ACC112 (cell line): ENCODE measurements around the gene IQSEC1.

ENCODE experiments used
- H2AFZ ChIP-seq: fragments of 200-600 bp; sonication (generic); one replicate; pipeline ENCODE4 v1.6.0; 2017; ENCODE audit warnings: antibody characterized with exemption, low read length; ENCODE audit not compliant: unreplicated experiment
- H3K27ac ChIP-seq: fragments of 200-600 bp; sonication (generic); 2 replicates; pipeline ENCODE4 v1.5.1; 2014; ENCODE audit warnings: low read depth, mild to moderate bottlenecking, antibody characterized with exemption, low read length, moderate library complexity
- H3K27me3 ChIP-seq: fragments of 200-600 bp; sonication (generic); 2 replicates; pipeline ENCODE4 v1.6.1; 2014; ENCODE audit warnings: mild to moderate bottlenecking, antibody characterized with exemption, low read length, moderate library complexity, mixed read lengths; ENCODE audit not compliant: insufficient read depth
- H3K36me3 ChIP-seq: fragments of 200-600 bp; sonication (generic); 2 replicates; pipeline ENCODE4 v1.6.1; 2016; ENCODE audit warnings: mild to moderate bottlenecking, antibody characterized with exemption, low read length, moderate library complexity, mixed read lengths; ENCODE audit not compliant: insufficient read depth
- H3K4me1 ChIP-seq: fragments of 200-600 bp; sonication (generic); one replicate; pipeline ENCODE4 v1.6.1; 2016; ENCODE audit warnings: low read length, mixed read lengths; ENCODE audit not compliant: insufficient read depth, unreplicated experiment, control insufficient read depth
- H3K4me3 ChIP-seq: fragments of 200-600 bp; sonication (generic); 2 replicates; pipeline ENCODE4 v1.5.1; 2014; ENCODE audit warnings: mild to moderate bottlenecking, low read depth, low read length
- H3K79me2 ChIP-seq: fragments of 200-600 bp; sonication (generic); one replicate; pipeline ENCODE4 v1.6.0; 2016; ENCODE audit warnings: low read length; ENCODE audit not compliant: control insufficient read depth, unreplicated experiment, insufficient read depth

Gene IQSEC1

DNA sequence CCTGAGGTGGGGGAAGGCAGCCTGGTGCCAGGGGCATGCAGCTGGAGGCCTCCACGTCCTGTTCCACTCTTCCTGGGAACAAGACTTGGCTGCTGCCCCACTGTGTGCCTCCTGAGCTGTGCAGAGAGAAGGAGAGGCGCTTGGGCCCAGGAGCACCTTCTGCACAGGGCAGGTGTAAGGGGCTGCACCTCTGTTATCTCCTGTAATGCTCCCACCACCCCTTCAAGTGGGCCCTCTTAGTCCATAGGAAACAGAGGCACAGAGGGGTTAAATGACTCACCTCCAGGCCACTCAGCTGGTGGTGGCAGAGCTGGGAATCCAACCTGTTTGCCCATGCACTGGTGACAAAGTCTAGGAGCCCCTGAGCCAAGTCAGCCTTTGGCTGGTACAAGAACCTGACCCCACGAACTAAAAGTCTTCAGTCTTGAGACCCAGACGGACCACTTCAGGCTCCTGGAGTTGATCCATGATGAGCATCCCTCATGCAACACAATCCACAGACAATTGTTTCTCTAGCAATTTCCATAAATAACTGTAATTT, 93.2 kb downstream of the IQSEC1 start:
- Histone ChIP-seq H3K27ac (no peak overlapping the region), H3K27me3 (peaks cover 19% of the 10 kb centered on the region), H3K4me3 (no peak overlapping the region), H2AFZ (no peak overlapping the region), H3K4me1 (no peaks in the 10 kb centered on the region), H3K79me2 (no peaks in the 10 kb centered on the region), H3K36me3 (no peaks in the 10 kb centered on the region)

DNA sequence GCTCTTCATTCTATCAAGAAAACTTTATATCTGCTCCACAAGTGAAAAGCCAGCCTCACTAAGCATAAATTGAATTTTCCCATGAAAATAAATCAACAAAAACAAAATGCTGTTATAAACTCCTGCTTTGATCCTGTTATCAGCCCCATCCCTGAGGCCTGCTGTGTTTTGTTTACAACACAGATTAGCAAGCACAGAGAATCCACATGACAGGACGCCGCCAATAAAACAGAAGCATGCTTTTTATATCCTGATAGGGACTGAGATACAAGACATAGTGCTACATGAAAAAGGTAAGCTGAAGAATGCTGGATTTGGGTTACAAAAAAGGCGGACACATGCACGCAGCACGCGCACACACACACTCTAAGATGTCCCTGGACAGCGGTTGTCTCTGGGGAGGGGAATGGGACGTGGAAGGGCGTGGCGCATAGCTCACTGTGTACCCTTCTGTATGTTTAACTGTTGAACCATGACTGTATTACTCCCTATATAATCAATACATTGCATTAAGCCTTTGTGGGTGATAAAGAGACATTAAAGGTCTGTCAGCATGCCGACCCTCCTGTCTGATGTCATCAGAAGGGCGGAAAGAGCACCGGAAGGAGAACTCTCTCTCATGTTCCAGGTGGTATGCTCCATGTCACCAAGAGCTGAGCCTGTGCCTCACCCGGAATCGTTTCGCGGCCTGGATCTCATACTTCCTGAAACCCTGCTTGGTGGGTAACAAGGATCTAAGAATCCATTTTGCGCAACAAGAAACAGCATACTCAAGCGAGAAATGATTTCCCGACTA, 93.9 kb downstream of the IQSEC1 start:
- Histone ChIP-seq H3K36me3 (no peaks in the 10 kb centered on the region), H2AFZ (no peak overlapping the region), H3K79me2 (no peaks in the 10 kb centered on the region), H3K27me3 (peaks cover 19% of the 10 kb centered on the region), H3K27ac (no peak overlapping the region), H3K4me3 (no peak overlapping the region), H3K4me1 (no peaks in the 10 kb centered on the region)

DNA sequence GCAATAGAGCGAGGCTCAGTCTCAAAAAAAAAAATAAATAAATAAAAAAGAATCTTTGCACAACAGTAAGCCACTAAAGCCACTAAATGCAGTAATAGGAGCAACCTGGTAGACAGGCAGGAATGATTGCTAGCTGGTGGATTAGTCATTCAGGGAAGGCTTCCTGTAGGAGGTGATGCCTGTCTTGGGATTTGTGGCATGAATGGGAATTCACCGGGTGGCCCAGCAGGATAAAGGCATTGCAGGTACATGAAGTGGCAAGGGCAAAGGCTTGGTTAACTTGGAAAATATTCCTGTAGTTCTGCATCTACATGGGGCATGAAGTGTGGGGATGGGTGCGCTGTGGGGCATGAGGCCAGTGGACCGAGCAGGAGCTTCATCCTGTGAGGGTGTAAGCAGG, 94.5 kb downstream of the IQSEC1 start:
- Histone ChIP-seq H3K4me3 (no peak overlapping the region), H3K4me1 (no peaks in the 10 kb centered on the region), H3K79me2 (no peaks in the 10 kb centered on the region), H3K27ac (no peak overlapping the region), H2AFZ (no peak overlapping the region), H3K36me3 (no peaks in the 10 kb centered on the region), H3K27me3 (peaks cover 19% of the 10 kb centered on the region)

DNA sequence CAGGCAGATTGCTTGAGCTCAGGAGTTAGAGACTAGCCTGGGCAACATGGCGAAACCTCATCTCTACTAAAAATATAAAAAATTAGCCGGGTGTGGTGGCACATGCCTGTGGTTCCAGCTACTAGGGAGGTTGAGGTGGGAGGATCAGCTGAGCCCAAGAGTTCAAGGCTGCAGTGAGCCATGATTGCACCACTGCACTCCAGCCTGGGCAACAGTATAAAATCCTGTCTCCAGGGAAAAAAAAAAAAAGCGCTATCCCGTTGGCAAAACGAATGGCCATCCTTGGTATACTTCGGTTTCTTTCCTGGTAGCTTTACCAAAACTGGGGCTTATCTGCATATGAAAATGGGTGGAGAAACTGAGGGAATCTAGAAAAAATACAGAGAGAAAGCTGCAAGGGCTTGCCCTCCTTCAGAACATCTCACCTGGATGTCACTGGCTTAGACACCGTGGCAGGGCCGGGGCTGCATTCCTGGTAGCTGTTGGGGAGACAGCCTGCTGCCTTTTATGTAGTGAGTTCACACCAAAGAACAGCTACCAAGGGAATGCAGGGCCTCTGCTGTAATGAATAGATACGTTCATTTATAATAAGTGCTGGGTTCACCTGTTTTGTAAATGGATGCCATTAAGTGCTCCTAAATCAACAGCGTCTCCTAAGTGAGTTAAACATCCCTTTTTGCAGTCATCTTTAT, 96.0 kb downstream of the IQSEC1 start:
- H3K79me2 ChIP-seq = no peaks in the 10 kb centered on the region
- no peak overlapping the region for H3K27ac ChIP-seq
- H3K27me3 ChIP-seq = peaks cover 19% of the 10 kb centered on the region
- no peaks in the 10 kb centered on the region for H3K4me1 ChIP-seq
- H3K4me3 ChIP-seq = no peak overlapping the region
- H2AFZ ChIP-seq = no peak overlapping the region
- H3K36me3 ChIP-seq = no peaks in the 10 kb centered on the region

DNA sequence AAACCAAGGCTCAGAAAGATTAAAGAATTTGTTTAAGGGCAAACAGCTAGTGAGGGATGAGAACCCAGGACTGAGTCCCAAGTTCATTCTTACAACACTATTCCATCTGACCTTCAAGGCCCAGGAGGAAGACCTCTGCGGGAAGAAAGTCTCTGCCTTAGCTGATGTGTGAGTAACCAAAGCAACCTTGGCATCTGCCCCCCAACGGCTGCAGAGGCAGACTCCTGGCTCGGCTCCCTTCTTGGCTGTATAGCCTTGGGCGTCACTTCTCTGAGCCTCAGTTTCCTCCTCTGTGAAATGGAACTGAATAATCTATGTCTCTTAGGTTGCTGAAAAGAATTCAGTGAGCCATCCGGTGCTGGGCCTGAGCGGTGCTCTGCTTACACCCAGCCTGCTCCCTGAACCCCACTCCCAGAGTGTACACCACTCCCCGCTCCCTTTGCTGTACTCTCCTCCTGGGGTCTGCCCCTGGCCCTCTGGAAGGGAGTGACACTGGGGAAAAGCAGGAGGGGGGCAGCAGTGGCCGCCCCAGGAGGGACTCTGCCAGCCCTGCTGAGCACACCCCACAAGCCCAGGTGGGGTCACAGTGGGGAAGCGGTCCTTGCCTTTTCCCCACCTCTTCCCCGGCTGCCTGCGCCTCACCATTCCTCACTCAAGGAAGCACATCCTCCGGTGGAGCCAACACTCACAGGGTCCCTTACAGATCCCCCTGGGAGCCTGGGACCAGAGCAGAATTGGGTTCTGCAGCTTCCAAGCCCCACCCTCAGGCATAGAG, 97.3 kb downstream of the IQSEC1 start:
- H3K27ac ChIP-seq = no peak overlapping the region
- H2AFZ ChIP-seq = no peak overlapping the region
- no peaks in the 10 kb centered on the region for H3K4me1 ChIP-seq
- H3K27me3 ChIP-seq = peaks cover 19% of the 10 kb centered on the region
- H3K79me2 ChIP-seq = no peaks in the 10 kb centered on the region
- no peak overlapping the region for H3K4me3 ChIP-seq
- H3K36me3 ChIP-seq = no peaks in the 10 kb centered on the region

DNA sequence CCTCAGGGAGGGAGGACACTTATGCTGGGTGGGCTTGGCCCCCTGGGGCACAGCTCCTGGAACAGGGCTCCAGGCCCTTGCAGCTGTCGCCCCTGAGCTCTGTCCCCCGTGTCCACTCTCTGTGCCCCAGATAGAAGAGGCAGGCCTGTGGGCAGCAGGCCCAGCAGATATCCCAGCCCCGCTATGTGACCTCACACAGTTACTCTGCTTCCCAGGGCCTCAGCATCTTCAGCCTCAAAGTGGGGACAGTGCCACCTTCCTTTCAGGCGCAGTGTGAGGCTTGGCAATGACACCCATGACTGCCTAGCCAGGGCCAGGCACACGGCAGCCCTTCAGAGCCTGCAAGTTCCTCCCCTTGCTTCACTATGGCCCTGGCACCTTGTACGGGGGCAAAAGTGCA, 98.4 kb downstream of the IQSEC1 start:
- H3K27me3 ChIP-seq = peaks cover 19% of the 10 kb centered on the region
- H3K79me2 ChIP-seq = no peaks in the 10 kb centered on the region
- H3K4me1 ChIP-seq = no peaks in the 10 kb centered on the region
- H3K36me3 ChIP-seq = no peaks in the 10 kb centered on the region
- no peak overlapping the region for H2AFZ ChIP-seq
- H3K27ac ChIP-seq = no peak overlapping the region
- no peak overlapping the region for H3K4me3 ChIP-seq

DNA sequence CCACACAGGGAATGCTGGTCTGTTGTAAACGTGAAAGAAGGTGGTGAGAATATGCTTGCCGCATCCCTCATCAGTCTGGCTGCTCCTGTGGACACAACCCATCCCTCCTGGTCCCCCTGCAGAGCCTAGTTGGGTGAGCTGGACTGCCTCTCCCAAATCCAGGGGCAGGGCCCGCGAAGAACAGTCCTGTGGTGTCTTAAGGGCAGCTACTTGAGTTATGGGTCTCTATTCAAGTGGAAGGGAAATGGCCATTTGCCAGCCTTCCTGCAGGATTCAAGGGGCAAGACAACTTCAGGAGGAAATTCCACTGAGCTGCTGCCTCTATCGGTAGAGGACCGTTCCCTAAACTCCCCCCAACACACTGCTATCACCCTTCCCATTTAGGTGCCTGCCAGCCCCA, 98.9 kb downstream of the IQSEC1 start:
- Histone ChIP-seq H3K27me3 (peaks cover 19% of the 10 kb centered on the region), H2AFZ (no peak overlapping the region), H3K4me3 (no peak overlapping the region), H3K36me3 (no peaks in the 10 kb centered on the region), H3K27ac (no peak overlapping the region), H3K4me1 (no peaks in the 10 kb centered on the region), H3K79me2 (no peaks in the 10 kb centered on the region)

DNA sequence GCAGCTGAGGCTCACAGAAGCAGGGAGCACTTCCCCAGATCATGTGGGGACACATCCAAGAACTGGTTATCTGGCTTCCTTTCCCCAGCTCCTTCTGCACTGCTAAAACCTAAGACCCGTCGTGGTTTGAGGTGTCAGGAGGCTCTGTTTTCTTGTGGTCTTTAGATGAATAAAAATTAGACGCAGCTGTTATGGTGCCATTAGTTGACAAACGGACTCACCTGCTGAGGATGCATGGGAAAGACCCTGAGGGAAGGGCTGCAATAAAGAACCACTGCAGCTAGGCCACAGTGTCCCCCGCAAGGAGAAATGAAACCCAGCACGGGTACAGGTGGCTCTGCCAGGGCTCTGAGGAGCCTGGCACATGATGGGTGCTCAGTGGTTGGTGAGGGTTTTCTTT, 99.4 kb downstream of the IQSEC1 start:
- Histone ChIP-seq H3K79me2 (no peaks in the 10 kb centered on the region), H3K36me3 (no peaks in the 10 kb centered on the region), H3K27ac (no peak overlapping the region), H3K4me1 (no peaks in the 10 kb centered on the region), H3K4me3 (no peak overlapping the region), H2AFZ (no peak overlapping the region), H3K27me3 (peaks cover 24% of the 10 kb centered on the region)

DNA sequence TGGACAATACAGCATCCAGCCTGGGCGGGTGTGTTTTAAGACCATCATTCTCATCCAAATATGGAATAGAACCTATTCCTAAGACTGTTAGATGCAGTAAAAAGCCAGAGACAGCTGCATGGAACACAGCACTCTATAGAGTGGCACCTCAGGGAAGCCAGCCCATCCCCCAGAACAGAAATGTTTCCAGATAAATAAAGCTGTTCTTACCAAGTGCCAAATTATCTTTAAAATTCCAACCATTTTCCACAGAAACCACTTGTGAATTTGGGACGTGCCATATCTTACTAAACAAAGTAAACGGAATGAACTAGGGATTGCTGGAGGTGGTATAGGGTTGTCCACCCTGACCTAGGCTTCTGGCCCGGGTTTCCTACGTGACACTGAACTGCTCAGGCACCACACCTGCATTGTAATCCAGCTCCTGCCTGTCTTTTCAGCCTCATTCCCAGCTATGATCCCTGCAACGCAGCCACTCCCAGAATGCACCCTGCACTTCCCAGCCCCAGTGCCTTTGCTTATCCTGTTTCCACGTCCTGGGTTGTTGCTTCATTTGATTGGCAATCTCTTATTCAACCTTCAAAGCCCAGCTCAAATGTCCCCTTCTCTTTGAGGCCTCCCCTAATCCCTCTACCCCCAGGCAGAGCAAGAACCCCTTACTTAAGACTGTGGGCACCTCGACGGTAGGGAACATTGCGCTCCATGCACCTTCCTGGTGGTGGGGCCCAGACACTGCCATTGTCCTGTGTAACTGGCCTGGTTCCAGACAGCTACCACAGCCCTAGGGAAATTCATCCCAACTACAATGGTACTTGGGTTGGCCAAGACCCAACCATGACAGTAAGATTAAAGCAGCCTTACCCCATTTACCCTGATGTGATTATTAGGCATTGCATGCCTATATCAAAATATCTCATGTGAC, 100.2 kb downstream of the IQSEC1 start:
- no peak overlapping the region for H2AFZ ChIP-seq
- H3K4me3 ChIP-seq = no peak overlapping the region
- H3K36me3 ChIP-seq = no peaks in the 10 kb centered on the region
- peaks cover 24% of the 10 kb centered on the region for H3K27me3 ChIP-seq
- H3K4me1 ChIP-seq = peaks cover 2% of the 10 kb centered on the region
- H3K79me2 ChIP-seq = no peaks in the 10 kb centered on the region
- no peak overlapping the region for H3K27ac ChIP-seq

DNA sequence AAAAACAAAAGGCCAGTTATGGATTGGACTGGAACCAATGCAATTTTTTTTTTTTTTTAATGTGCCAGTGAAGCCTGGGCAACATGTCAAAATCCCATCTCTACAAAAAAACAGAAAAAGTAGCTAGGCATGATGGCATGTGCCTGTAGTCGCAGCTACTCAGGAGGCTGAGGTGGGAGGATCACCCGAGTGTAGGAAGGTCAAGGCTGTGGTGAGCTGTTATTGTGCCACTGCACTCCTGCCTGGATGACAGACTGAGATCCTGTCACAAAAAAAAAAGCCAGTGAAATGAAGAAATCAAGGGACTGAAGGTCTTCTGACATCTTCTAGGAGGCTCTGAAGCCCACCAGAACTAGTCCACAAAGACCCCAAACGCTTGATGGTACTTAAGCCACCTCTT, 101.2 kb downstream of the IQSEC1 start:
- H3K4me3 ChIP-seq = no peak overlapping the region
- H3K79me2 ChIP-seq = peaks cover 2% of the 10 kb centered on the region
- H3K27me3 ChIP-seq = peaks cover 24% of the 10 kb centered on the region
- H2AFZ ChIP-seq = no peak overlapping the region
- H3K36me3 ChIP-seq = no peaks in the 10 kb centered on the region
- H3K4me1 ChIP-seq = peaks cover 3% of the 10 kb centered on the region
- H3K27ac ChIP-seq = no peak overlapping the region
